Thymus (tissue), 14 donors: ENCODE results near the gene CNKSR1. TPM values are rescaled to one million over a fixed set of nuclear protein-coding genes. Genes with fewer than 3 reads are reported as not detected.

ENCODE experiments used
- DNase-seq, 9 donors: peaks; one replicate each; pipeline ENCODE4 v3.0.0-alpha.2; 2013; ENCODE audit warnings: low spot score in 9 of 9, low read depth in 6 of 9, missing footprints in 1 of 9
- H3K27ac ChIP-seq, 2 donors: one replicate each; pipeline ENCODE4 v1.5.1; 2013; ENCODE audit warnings: control low read depth in 1 of 2, low read depth in 1 of 2, low read length in 1 of 2, mild to moderate bottlenecking in 1 of 2, moderate library complexity in 1 of 2
- H3K27me3 ChIP-seq, 2 donors: one replicate each; pipeline ENCODE4 v1.5.1; 2013; ENCODE audit warnings: low read length in 1 of 2; ENCODE audit not compliant: control insufficient read depth in 2 of 2, insufficient read depth in 1 of 2
- H3K36me3 ChIP-seq, 2 donors: one replicate each; pipeline ENCODE4 v1.5.1; 2013; ENCODE audit warnings: low read length in 1 of 2, mild to moderate bottlenecking in 1 of 2, moderate library complexity in 1 of 2; ENCODE audit not compliant: control insufficient read depth in 2 of 2, insufficient read depth in 2 of 2
- H3K4me1 ChIP-seq, 2 donors: one replicate each; pipeline ENCODE4 v1.5.1; 2013; ENCODE audit warnings: low read length in 2 of 2; ENCODE audit not compliant: control insufficient read depth in 2 of 2, insufficient read depth in 2 of 2
- H3K4me3 ChIP-seq, 2 donors: one replicate each; pipeline ENCODE4 v1.5.1; 2013; ENCODE audit warnings: low read length in 2 of 2, control low read depth in 1 of 2, mild to moderate bottlenecking in 1 of 2
- H3K9me3 ChIP-seq, 2 donors: one replicate each; pipeline ENCODE4 v1.5.1; 2013; ENCODE audit warnings: low read length in 1 of 2, mild to moderate bottlenecking in 1 of 2; ENCODE audit not compliant: control insufficient read depth in 2 of 2, insufficient read depth in 1 of 2
- WGBS: extraction: QIAGEN DNeasy Blood & Tissue Kit; methylation state at CpG from one replicate; pipeline ENCODE4 v1.1.7; 2013; 5-methylcytosine and 5-hydroxymethylcytosine counted together
- long read RNA-seq, 10 donors: transcript quantifications; one replicate each; lab custom pipeline, GENCODE V29; 2026
- polyA plus RNA-seq: library from polyadenylated mRNA; stranded (reverse); fragments of 200-250 nt; gene quantifications from one replicate; pipeline ENCODE4 v1.2.3, GENCODE V29; 2013
- total RNA-seq: library from RNA; stranded (reverse); fragments of 120-200 nt; gene quantifications from one replicate; pipeline ENCODE4 v1.2.4, GENCODE V29; 2013
- donor health status: healthy.

Gene CNKSR1
- total RNA-seq: 1.1 TPM
- polyA plus RNA-seq: 9.5 TPM
- long read RNA-seq, donor 1: 0 reads
- long read RNA-seq, donor 2: 0 reads
- long read RNA-seq, donor 3: 0 reads
- long read RNA-seq, donor 4: 0 reads
- long read RNA-seq, donor 5, partial matches to known transcripts: 0 of 2 reads
- long read RNA-seq, donor 5, other reads (novel, unspliced or antisense): 0 of 2 reads
- long read RNA-seq, donor 6, partial matches to known transcripts: 0 of 1 reads
- long read RNA-seq, donor 6, other reads (novel, unspliced or antisense): 0 of 1 reads
- long read RNA-seq, donor 7: 0 reads
- long read RNA-seq, donor 8: 0 reads
- long read RNA-seq, donor 9: 0 reads
- long read RNA-seq, donor 10: 0 reads

GRCh38 chr1:26177182-26177684 lies at the start of gene CNKSR1:
Gene CNKSR1, plus strand, starts transcription at chr1:26177491. Its CDS starts 57 bp downstream, at chr1:26177548.
- Histone ChIP-seq H3K36me3 (no peaks in the 10 kb centered on the region), H3K27me3 (no peaks in the 10 kb centered on the region), H3K4me3 (peak within 1 kb of the TSS in 1 of 2 donors; percentile 21), H3K4me1 (no peaks in the 10 kb centered on the region), H3K9me3 (no peaks in the 10 kb centered on the region), H3K27ac (no peak within 1 kb of the TSS)
- WGBS: 55% methylated on average over 21 of the region's 21 CpGs
- no peak for DNase-seq

DNA sequence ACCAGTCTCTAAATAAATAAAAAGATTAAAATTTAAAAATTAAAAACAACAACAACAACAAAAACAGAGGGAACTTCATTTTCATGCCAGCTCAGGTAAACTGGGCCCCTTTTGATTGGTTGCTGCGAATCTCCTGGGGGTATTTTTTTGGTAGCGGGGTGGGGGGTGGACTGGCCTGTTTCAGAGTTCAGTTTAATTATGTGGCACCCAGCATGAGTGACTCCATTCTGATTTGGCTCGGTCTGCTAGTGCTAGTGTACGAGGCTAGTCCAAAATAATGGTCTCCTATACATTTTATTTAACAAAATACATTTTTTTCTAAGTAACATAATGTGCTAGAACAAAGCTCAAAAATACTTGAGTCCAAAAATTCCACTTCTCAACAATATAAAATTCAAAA lies 47.5 kb upstream of the CNKSR1 start:
- no peaks in the 10 kb centered on the region for H3K27me3 ChIP-seq
- no peak overlapping the region for H3K27ac ChIP-seq
- DNase-seq: no peak
- 98% methylated on average over 4 of the region's 4 CpGs for WGBS
- H3K9me3 ChIP-seq: no peaks in the 10 kb centered on the region
- H3K4me1 ChIP-seq: peaks cover 25 to 29% of the 10 kb centered on the region in 2 donors
- no peak overlapping the region for H3K4me3 ChIP-seq
- H3K36me3 ChIP-seq: no peaks in the 10 kb centered on the region

GRCh38 chr1:26130695-26131094 lies 46.6 kb upstream of the CNKSR1 start:
- H3K4me1 ChIP-seq: peaks cover 24 to 29% of the 10 kb centered on the region in 2 donors
- H3K27ac ChIP-seq: no peak overlapping the region
- no peaks in the 10 kb centered on the region for H3K36me3 ChIP-seq
- WGBS: 33% methylated on average over 1 of the region's 1 CpG
- no peak overlapping the region for H3K4me3 ChIP-seq
- H3K9me3 ChIP-seq: no peaks in the 10 kb centered on the region
- peak in 1 of 9 donors; percentile 20 for DNase-seq
- H3K27me3 ChIP-seq: no peaks in the 10 kb centered on the region

DNA sequence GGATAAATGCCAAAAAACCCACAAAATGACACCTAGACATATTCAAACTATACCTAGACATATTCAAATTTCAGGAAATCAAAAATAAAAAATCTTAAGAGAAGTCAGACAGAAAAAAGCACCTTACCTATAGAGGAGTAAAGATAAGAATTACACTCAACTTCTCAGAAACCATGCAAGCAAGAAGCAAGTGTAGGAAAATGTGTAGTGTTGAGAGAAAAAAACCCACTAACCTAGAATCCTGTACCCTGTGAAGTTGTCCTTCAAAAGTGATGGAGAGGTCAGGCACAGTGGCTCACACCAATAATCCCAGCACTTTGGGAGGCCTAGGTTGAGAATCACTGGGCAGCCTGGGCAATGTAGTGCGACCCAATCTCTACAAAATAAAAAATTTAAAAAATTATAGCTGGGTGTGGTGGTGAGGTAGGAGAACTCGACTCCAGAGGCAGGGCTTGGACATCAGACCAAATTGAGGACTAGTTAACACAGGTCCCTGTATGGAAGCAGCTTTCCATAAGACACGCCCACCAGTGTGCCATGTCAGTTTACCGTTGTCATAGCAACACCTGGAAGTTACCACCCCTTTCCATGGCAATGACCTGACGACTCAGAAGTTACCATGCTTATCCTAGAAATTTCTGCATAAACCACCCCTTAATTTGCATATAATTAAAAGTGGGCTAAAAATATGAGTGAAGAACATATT lies 45.0 kb upstream of the CNKSR1 start:
- Histone ChIP-seq H3K27ac (no peak overlapping the region), H3K36me3 (no peaks in the 10 kb centered on the region), H3K4me1 (peaks cover 15 to 20% of the 10 kb centered on the region in 2 donors), H3K9me3 (no peaks in the 10 kb centered on the region), H3K4me3 (no peak overlapping the region), H3K27me3 (no peaks in the 10 kb centered on the region)
- no peak for DNase-seq
- WGBS: 97% methylated on average over 5 of the region's 5 CpGs

GRCh38 chr1:26132834-26133167 lies 44.5 kb upstream of the CNKSR1 start:
- Histone ChIP-seq H3K9me3 (no peaks in the 10 kb centered on the region), H3K36me3 (no peaks in the 10 kb centered on the region), H3K27ac (no peak overlapping the region), H3K4me3 (no peak overlapping the region), H3K27me3 (no peaks in the 10 kb centered on the region), H3K4me1 (peaks cover 10 to 15% of the 10 kb centered on the region in 2 donors)
- no peak for DNase-seq
- WGBS: over 99% methylated on average over 2 of the region's 2 CpGs

DNA sequence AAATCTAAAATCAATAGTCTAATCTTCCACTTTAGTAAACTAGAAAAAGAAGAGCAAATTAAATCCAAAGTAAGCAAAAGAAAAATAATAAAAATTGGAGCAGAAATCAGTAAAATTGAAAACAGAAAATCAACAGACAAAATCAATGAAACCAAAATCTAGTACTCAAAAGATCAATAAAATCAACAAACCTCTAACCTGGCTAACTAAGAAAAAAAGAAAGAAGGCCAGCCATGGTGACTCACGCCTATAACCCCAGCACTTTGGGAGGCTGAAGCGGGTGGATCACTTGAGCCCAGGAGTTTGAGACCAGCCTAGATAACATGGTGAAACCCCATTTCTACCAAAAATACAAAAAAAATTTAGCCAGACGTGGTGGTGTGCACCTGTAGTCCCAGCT lies 42.8 kb upstream of the CNKSR1 start:
- Histone ChIP-seq H3K27me3 (no peaks in the 10 kb centered on the region), H3K4me3 (no peak overlapping the region), H3K4me1 (peaks cover 13 to 14% of the 10 kb centered on the region in 2 donors), H3K27ac (no peak overlapping the region), H3K9me3 (no peaks in the 10 kb centered on the region), H3K36me3 (no peaks in the 10 kb centered on the region)
- DNase-seq: no peak
- WGBS: 100% methylated on average over 3 of the region's 3 CpGs

GRCh38 chr1:26138974-26139558 lies 38.2 kb upstream of the CNKSR1 start:
- 77% methylated on average over 3 of the region's 3 CpGs for WGBS
- peak overlapping the region in 1 of 2 donors; percentile 36 for H3K27ac ChIP-seq
- no peaks in the 10 kb centered on the region for H3K9me3 ChIP-seq
- no peaks in the 10 kb centered on the region for H3K36me3 ChIP-seq
- no peaks in the 10 kb centered on the region for H3K27me3 ChIP-seq
- H3K4me1 ChIP-seq: peaks cover 7 to 9% of the 10 kb centered on the region in 2 donors
- peak in 1 of 9 donors; percentile 56 for DNase-seq
- no peak overlapping the region for H3K4me3 ChIP-seq

DNA sequence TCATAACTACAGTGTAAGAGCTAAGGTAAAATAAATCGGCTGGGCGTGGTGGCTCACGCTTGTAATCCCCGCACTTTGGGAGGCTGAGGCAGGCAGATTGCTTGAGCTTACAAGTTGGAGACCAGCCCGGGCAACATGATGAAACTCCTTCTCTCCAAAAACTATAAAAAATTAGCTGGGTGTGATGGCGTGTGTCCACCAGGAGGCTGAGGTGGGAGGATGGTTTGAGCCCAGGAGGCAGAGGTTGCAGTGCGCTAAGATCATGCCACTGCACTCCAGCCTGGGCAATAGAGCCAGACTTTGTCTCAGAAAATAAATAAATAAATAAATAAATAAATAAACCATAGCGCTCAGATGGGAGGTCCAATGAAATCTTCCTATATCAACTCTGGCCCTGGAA lies 35.1 kb upstream of the CNKSR1 start:
- no peak overlapping the region for H3K4me3 ChIP-seq
- no peaks in the 10 kb centered on the region for H3K36me3 ChIP-seq
- no peak for DNase-seq
- H3K9me3 ChIP-seq: no peaks in the 10 kb centered on the region
- peaks cover 10 to 14% of the 10 kb centered on the region in 2 donors for H3K4me1 ChIP-seq
- H3K27me3 ChIP-seq: peaks cover 0 to 5% of the 10 kb centered on the region in 2 donors
- H3K27ac ChIP-seq: no peak overlapping the region
- WGBS: 97% methylated on average over 8 of the region's 8 CpGs
